Esophagus muscularis mucosa (tissue), 3 donors: ENCODE data around the gene ECPAS.
"Not testable (repeated sequence)": the region's sequence is repeated elsewhere in the genome, so short reads cannot be mapped to it uniquely, and the experiment has no call there.

Source experiments
- CTCF ChIP-seq, 3 experiments: fragments of 200-600 bp in 2 of 3; fragments of 450-650 bp in 1 of 3; sonication (generic) in 2 of 3; IDR thresholded peaks; one replicate each; pipeline ENCODE4 v1.5.1; 2017 to 2019; ENCODE audit warnings: antibody characterized with exemption in 3 of 3, mild to moderate bottlenecking in 2 of 3, moderate library complexity in 1 of 3
- POLR2A ChIP-seq: fragments of 450-650 bp; IDR thresholded peaks from one replicate; pipeline ENCODE4 v1.6.1; 2017; ENCODE audit warnings: antibody characterized with exemption, moderate library complexity, mild to moderate bottlenecking, low read depth

GRCh38 chr9:111497196-111497595 is 13.0 kb upstream of the ECPAS start:
- not testable (repeated sequence) for TF ChIP-seq POLR2A; CTCF (IDR thresholded peaks at IDR 0.05)
